Activated CD8-positive, alpha-beta memory T cell treated with anti-CD3 and anti-CD28 coated beads, Interleukin-2, amount 50 U/mL, for 24 hours (primary cell): Measurements from ENCODE around the gene TMED7.

Source experiments
- DNase-seq: peaks from one replicate; pipeline ENCODE4 v3.0.0-alpha.2; 2020; ENCODE audit errors: extremely low read depth

TMED7 gene

DNA sequence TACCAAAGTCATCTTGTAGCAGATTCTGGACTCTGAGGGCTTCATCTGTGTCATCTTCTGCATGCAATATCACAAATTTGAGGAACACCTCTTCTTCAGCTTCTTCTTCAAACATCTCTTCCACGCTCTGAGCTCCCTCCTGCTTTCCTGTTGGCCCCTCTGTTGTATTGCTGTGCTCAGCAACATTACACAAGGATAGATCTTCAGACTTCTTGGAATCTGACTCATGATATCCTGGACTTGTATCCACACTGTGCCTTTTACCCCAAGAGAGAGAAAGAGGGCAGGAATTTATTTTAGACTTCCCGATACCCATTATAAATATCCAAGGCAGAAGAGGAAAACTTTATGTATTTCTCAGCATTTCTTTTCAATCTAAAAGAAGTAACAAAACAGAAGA, 44.9 kb downstream of the TMED7 start:
- no peak for DNase-seq

GRCh38 chr5:115579747-115580173, 46.1 kb downstream of the TMED7 start:
- DNase-seq: no peak

GRCh38 chr5:115579216-115579615, 46.6 kb downstream of the TMED7 start:
- DNase-seq: no peak

GRCh38 chr5:115578657-115579056, 47.2 kb downstream of the TMED7 start:
- DNase-seq: no peak

GRCh38 chr5:115577741-115578140, 48.1 kb downstream of the TMED7 start:
- DNase-seq: no peak

GRCh38 chr5:115577329-115577728, 48.5 kb downstream of the TMED7 start:
- DNase-seq: no peak

- no peak for DNase-seq
These were observed 50.4 kb downstream of the TMED7 start for GRCh38 chr5:115575167-115576070.

GRCh38 chr5:115573133-115573532, 52.7 kb downstream of the TMED7 start:
- DNase-seq: no peak

DNA sequence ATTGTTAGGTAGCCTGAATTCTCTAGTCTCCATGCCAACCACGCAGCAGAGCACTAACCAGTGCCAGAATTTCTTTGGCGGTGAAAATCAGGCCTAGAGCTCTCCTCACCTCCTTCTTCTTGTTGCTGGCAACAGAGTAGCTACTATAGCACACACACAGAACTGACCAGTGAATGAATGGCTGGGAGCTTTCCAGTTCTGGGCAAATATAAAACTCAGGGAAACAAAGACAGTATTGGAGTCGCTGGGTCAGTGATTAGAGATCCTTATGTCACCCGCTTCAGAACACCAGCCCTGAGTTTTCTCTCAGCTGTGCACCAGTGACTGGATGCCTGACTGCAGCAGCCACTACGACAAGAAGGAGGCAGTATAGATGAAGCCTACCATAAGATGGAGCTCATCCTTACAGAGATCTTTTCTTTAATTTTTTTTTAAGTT, 54.4 kb downstream of the TMED7 start:
- no peak for DNase-seq

- DNase-seq: no peak
These were observed 57.2 kb downstream of the TMED7 start for GRCh38 chr5:115568668-115569067.

DNA sequence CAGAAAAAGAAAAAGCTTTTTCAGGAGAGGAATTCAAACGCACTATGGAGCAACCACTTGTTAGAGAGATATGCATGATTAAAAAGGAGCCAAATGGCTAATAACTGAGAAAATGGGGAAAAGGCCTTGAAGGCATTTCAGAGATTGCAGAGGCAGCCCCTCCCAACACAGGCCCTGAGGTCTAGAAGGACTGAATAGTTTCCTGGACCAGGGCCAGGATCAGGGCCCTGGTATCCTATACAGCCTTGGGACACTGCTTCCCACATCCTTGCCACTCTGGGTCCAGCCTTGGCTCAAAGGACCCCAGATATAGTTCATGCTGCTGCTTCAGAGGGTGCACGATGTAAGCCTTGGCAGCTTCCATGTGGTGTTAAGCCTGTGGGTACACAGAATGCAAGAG, 60.6 kb downstream of the TMED7 start:
- DNase-seq: no peak
